ENCODE results near the gene STK32C.

GRCh38 chr10:132259702-132260482, 47.9 kb downstream of the STK32C start:
- TF ChIP-seq POLR2AphosphoS5 (IDR thresholded peaks at IDR 0.05) (no peak), EZH2 (IDR thresholded peaks at IDR 0.05; ENCODE audit: borderline replicate concordance, insufficient read depth, low read length, poor library complexity, severe bottlenecking) (no peak), TAF1 (IDR thresholded peaks at IDR 0.05; ENCODE audit: low read depth) (no peak), EP300 (conservative IDR thresholded peaks at IDR 0.05; ENCODE audit: poor library complexity, severe bottlenecking) (no peak), REST (IDR thresholded peaks at IDR 0.05; ENCODE audit: borderline replicate concordance) (no peak), RAD21 (conservative IDR thresholded peaks at IDR 0.05) (no peak)
- TF ChIP-seq, protein P1, sequence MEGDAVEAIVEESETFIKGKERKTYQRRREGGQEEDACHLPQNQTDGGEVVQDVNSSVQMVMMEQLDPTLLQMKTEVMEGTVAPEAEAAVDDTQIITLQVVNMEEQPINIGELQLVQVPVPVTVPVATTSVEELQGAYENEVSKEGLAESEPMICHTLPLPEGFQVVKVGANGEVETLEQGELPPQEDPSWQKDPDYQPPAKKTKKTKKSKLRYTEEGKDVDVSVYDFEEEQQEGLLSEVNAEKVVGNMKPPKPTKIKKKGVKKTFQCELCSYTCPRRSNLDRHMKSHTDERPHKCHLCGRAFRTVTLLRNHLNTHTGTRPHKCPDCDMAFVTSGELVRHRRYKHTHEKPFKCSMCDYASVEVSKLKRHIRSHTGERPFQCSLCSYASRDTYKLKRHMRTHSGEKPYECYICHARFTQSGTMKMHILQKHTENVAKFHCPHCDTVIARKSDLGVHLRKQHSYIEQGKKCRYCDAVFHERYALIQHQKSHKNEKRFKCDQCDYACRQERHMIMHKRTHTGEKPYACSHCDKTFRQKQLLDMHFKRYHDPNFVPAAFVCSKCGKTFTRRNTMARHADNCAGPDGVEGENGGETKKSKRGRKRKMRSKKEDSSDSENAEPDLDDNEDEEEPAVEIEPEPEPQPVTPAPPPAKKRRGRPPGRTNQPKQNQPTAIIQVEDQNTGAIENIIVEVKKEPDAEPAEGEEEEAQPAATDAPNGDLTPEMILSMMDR (IDR thresholded peaks at IDR 0.05; ENCODE audit: poor library complexity, severe bottlenecking) = no peak

All from neural cell (in vitro differentiated cells).